Smooth muscle cell (in vitro differentiated cells): Measurements from ENCODE around the gene SAA4. TPM values are rescaled to one million over a fixed set of nuclear protein-coding genes. Genes with fewer than 3 reads are reported as not detected.

Experiments
- DNase-seq: peaks from one replicate; lab custom pipeline; 2025; ENCODE audit not compliant: unreplicated experiment; lab: John Stamatoyannopoulos, UW
- H2AFZ ChIP-seq: fragments of 200-600 bp; sonication (generic); 2 replicates; pipeline ENCODE4 v1.6.0; 2016; ENCODE audit warnings: antibody characterized with exemption, low read depth, mild to moderate bottlenecking
- H3F3A ChIP-seq: fragments of 200-600 bp; sonication (generic); 2 replicates; pipeline ENCODE4 v1.6.0; 2017; ENCODE audit warnings: antibody characterized with exemption, low read depth
- H3K27ac ChIP-seq: fragments of 200-600 bp; sonication (generic); 2 replicates; pipeline ENCODE4 v1.5.1; 2016; ENCODE audit warnings: low read depth, mild to moderate bottlenecking
- H3K27me3 ChIP-seq: fragments of 200-600 bp; sonication (generic); 2 replicates; pipeline ENCODE4 v1.6.1; 2016; ENCODE audit warnings: low read depth, mild to moderate bottlenecking
- H3K36me3 ChIP-seq: fragments of 200-600 bp; sonication (generic); 2 replicates; pipeline ENCODE4 v1.5.1; 2016; ENCODE audit warnings: low read depth
- H3K4me1 ChIP-seq: fragments of 200-600 bp; sonication (generic); 2 replicates; pipeline ENCODE4 v1.5.1; 2016; ENCODE audit warnings: low read depth
- H3K4me2 ChIP-seq: fragments of 200-600 bp; sonication (generic); 2 replicates; pipeline ENCODE4 v1.6.0; 2016; ENCODE audit warnings: mild to moderate bottlenecking
- H3K4me3 ChIP-seq: fragments of 200-600 bp; sonication (generic); 2 replicates; pipeline ENCODE4 v1.5.1; 2016; ENCODE audit warnings: mild to moderate bottlenecking
- H3K79me2 ChIP-seq: fragments of 200-600 bp; sonication (generic); 2 replicates; pipeline ENCODE4 v1.6.0; 2016; ENCODE audit warnings: low read depth, mild to moderate bottlenecking
- H3K9ac ChIP-seq: fragments of 200-600 bp; sonication (generic); 2 replicates; pipeline ENCODE4 v1.6.0; 2016; ENCODE audit warnings: low read depth
- H3K9me3 ChIP-seq: fragments of 200-600 bp; sonication (generic); replicated peaks from 2 replicates; pipeline ENCODE4 v1.5.1; 2016; ENCODE audit warnings: low read depth
- H4K20me1 ChIP-seq: fragments of 200-600 bp; sonication (generic); 2 replicates; pipeline ENCODE4 v1.6.0; 2016; ENCODE audit warnings: low read depth
- WGBS: methylation state at CpG from one replicate; pipeline ENCODE4 v1.1.7; 2016; ENCODE audit warnings: low lambda C conversion rate; 5-methylcytosine and 5-hydroxymethylcytosine counted together
- polyA plus RNA-seq: library from polyadenylated mRNA; unstranded; fragments of >200 nt; fragmentation: Nextera tagmentation; extraction: Ambion mirVana; gene quantifications from 2 replicates; pipeline ENCODE4 v1.2.1, GENCODE V29; 2016
- total RNA-seq: library from RNA; depleted of rRNA; stranded (reverse); fragments of >200 nt; gene quantifications from 2 replicates; pipeline ENCODE4 v1.2.3, GENCODE V29; 2014
- TF ChIP-seq, protein P1 (sequence below): fragments of 200-600 bp; sonication (generic); IDR thresholded peaks from 2 replicates; pipeline ENCODE4 v1.5.1; 2017; ENCODE audit warnings: borderline replicate concordance, mild to moderate bottlenecking, antibody characterized with exemption; ENCODE audit not compliant: insufficient read depth, poor library complexity, severe bottlenecking

Gene SAA4
- total RNA-seq (not detected in 2 replicates), polyA plus RNA-seq (not detected in 2 replicates)

DNA sequence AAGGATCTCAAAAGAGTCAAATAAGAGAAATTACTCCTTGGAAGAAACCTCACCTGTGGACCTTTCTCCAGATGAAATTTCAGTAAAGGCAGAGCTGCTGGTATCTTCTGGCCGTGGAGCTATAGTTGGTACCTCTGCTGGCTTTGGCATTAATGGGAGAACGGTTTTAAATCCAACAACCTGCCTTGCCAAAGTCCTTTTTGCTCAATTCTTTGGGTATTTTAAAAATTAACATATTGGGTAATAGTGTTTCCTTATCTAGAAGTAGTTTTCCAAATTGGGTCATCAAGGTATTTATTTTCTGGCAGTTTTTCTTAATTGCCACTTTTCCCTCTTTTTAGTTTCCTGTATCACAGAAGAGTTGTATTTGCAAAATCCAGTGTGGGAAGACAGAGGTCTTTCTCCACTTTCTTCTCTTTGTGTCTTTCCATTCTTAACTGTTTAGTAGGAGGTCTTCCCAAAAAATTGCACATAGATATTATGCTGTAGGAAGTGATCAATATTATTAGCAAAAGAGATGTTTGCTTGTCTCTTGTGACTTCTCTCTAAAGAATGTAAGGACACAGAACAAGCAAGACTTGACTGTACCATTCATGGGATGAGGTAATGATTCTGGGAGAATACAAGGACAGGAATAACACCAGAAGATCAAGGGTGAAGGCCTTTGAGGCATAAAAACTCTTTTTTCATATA is at the start of gene SAA4:
Gene SAA4, minus strand, starts transcription at position 139 of the 693 bp plus-strand sequence. CDS start 876 bp downstream, outside the sequence.
- H3K4me1 ChIP-seq, result no peaks in the 10 kb centered on the region
- TF ChIP-seq, protein P1, sequence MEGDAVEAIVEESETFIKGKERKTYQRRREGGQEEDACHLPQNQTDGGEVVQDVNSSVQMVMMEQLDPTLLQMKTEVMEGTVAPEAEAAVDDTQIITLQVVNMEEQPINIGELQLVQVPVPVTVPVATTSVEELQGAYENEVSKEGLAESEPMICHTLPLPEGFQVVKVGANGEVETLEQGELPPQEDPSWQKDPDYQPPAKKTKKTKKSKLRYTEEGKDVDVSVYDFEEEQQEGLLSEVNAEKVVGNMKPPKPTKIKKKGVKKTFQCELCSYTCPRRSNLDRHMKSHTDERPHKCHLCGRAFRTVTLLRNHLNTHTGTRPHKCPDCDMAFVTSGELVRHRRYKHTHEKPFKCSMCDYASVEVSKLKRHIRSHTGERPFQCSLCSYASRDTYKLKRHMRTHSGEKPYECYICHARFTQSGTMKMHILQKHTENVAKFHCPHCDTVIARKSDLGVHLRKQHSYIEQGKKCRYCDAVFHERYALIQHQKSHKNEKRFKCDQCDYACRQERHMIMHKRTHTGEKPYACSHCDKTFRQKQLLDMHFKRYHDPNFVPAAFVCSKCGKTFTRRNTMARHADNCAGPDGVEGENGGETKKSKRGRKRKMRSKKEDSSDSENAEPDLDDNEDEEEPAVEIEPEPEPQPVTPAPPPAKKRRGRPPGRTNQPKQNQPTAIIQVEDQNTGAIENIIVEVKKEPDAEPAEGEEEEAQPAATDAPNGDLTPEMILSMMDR, result no peak
- H3K4me3 ChIP-seq, result no peak within 1 kb of the TSS
- H3K4me2 ChIP-seq, result no peak within 1 kb of the TSS
- H3K27me3 ChIP-seq, result peaks cover 32% of the 10 kb centered on the region
- no peaks in the 10 kb centered on the region for H3K36me3 ChIP-seq
- no peaks in the 10 kb centered on the region for H4K20me1 ChIP-seq
- no peaks in the 10 kb centered on the region for H3K9me3 ChIP-seq
- WGBS, result 88% methylated on average over 2 of the region's 2 CpGs
- no peak for DNase-seq
- no peak within 1 kb of the TSS for H3K9ac ChIP-seq
- no peaks in the 10 kb centered on the region for H3K79me2 ChIP-seq
- H3K27ac ChIP-seq, result no peak within 1 kb of the TSS
- no peaks in the 10 kb centered on the region for H3F3A ChIP-seq
- H2AFZ ChIP-seq, result no peak within 1 kb of the TSS

DNA sequence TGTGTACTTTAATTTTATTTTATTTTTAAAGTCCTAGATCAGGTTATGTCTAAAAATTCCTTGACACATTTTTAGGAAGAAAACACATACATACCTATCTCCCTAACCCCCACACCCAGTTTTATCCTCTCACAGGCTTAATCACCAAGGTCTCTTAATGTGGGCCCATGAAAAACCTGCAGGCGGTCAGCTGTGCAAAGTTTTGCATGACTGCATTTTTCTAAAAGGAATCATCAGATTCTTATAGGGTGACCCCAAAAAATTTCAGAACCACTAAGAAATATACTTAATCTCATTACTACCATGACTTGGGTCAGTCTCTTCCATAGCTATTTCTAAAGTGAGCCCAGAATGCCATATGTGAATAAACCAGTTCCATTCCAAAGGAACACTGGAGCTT is 49.2 kb upstream of the SAA4 start:
- Histone ChIP-seq H3K4me1 (no peaks in the 10 kb centered on the region), H3K9me3 (no peaks in the 10 kb centered on the region), H3K27me3 (no peaks in the 10 kb centered on the region), H3K27ac (no peak overlapping the region), H3K36me3 (peaks cover 18% of the 10 kb centered on the region), H3K4me3 (no peak overlapping the region), H3F3A (no peaks in the 10 kb centered on the region), H3K4me2 (no peak overlapping the region), H3K9ac (no peak overlapping the region), H3K79me2 (no peaks in the 10 kb centered on the region), H2AFZ (no peak overlapping the region), H4K20me1 (no peaks in the 10 kb centered on the region)
- WGBS, result 94% methylated on average over 1 of the region's 1 CpG
- TF ChIP-seq, protein P1, result no peak
- DNase-seq, result no peak

GRCh38 chr11:18282626-18283025 is 46.0 kb upstream of the SAA4 start:
- WGBS, result 97% methylated on average over 2 of the region's 2 CpGs
- Histone ChIP-seq H2AFZ (no peak overlapping the region), H3K79me2 (no peaks in the 10 kb centered on the region), H3F3A (no peaks in the 10 kb centered on the region), H3K36me3 (peaks cover 21% of the 10 kb centered on the region), H3K9ac (no peak overlapping the region), H3K4me1 (no peaks in the 10 kb centered on the region), H3K27ac (no peak overlapping the region), H3K27me3 (no peaks in the 10 kb centered on the region), H3K4me3 (no peak overlapping the region), H3K4me2 (no peak overlapping the region), H3K9me3 (no peaks in the 10 kb centered on the region), H4K20me1 (no peaks in the 10 kb centered on the region)
- TF ChIP-seq, protein P1, result no peak
- DNase-seq, result no peak
